ENCODE results near the gene TCEANC.
"Not testable (repeated sequence)": the region's sequence is repeated elsewhere in the genome, so short reads cannot be mapped to it uniquely, and the experiment has no call there.

The TCEANC gene

GRCh38 chrX:13673016-13673415, 20.1 kb downstream of the TCEANC start:
- H3K36me3 ChIP-seq (replicated peaks in 1 of 2; ENCODE audit: control insufficient read depth in 2 of 2, insufficient read depth in 2 of 2, low read length in 2 of 2) = no peaks in the 10 kb centered on the region
- H3K23ac ChIP-seq (ENCODE audit: low read depth, low read length, poor library complexity) = no peak overlapping the region
- H2BK15ac ChIP-seq (ENCODE audit: low read length) = no peak overlapping the region
- H3K27me3 ChIP-seq (ENCODE audit: control insufficient read depth in 3 of 3, insufficient read depth in 3 of 3, low read depth in 1 of 3, low read length in 3 of 3) = no peaks in the 10 kb centered on the region
- no peak overlapping the region for H3K4me2 ChIP-seq (ENCODE audit: insufficient read depth, low read length, poor library complexity, severe bottlenecking)
- no peak for DNase-seq (ENCODE audit: low spot score)
- H2AFZ ChIP-seq (ENCODE audit: low read length) = no peak overlapping the region
- no peaks in the 10 kb centered on the region for H3K9me3 ChIP-seq (replicated peaks in 1 of 2; ENCODE audit: control insufficient read depth in 2 of 2, insufficient read depth in 1 of 2, low read depth in 1 of 2, low read length in 2 of 2)
- H3K4me1 ChIP-seq (ENCODE audit: control insufficient read depth in 2 of 2, insufficient read depth in 1 of 2, low read depth in 1 of 2, low read length in 2 of 2) = no peaks in the 10 kb centered on the region
- no peak overlapping the region for H3K18ac ChIP-seq (ENCODE audit: low read length)
- H3K4me3 ChIP-seq (ENCODE audit: low read length in 2 of 2) = no peak overlapping the region
- H3K27ac ChIP-seq (replicated peaks; ENCODE audit: low read length) = no peak overlapping the region
- H4K8ac ChIP-seq (ENCODE audit: low read depth, low read length) = no peak overlapping the region
- H2BK5ac ChIP-seq (ENCODE audit: low read length) = no peak overlapping the region
- H4K91ac ChIP-seq (ENCODE audit: low read depth, low read length, poor library complexity) = no peak overlapping the region
- H2BK120ac ChIP-seq (ENCODE audit: low read depth, low read length) = no peak overlapping the region
- H3K9ac ChIP-seq (ENCODE audit: low read depth, low read length, poor library complexity) = no peak overlapping the region
- H3K14ac ChIP-seq (ENCODE audit: low read length) = no peak overlapping the region
- no peaks in the 10 kb centered on the region for H3K79me1 ChIP-seq (ENCODE audit: low read depth, low read length)
- no peak overlapping the region for H2AK5ac ChIP-seq (ENCODE audit: low read depth, low read length)
- no peak overlapping the region for H2BK12ac ChIP-seq (ENCODE audit: low read length)
- no peak overlapping the region for H3K4ac ChIP-seq (ENCODE audit: low read length)

GRCh38 chrX:13676885-13677284, 23.9 kb downstream of the TCEANC start:
- Histone ChIP-seq H3K36me3 (replicated peaks in 1 of 2; ENCODE audit: control insufficient read depth in 2 of 2, insufficient read depth in 2 of 2, low read length in 2 of 2) (no peaks in the 10 kb centered on the region), H3K4me2 (ENCODE audit: insufficient read depth, low read length, poor library complexity, severe bottlenecking) (no peak overlapping the region), H2BK12ac (ENCODE audit: low read length) (no peak overlapping the region), H2BK15ac (ENCODE audit: low read length) (no peak overlapping the region), H4K91ac (ENCODE audit: low read depth, low read length, poor library complexity) (no peak overlapping the region), H3K23ac (ENCODE audit: low read depth, low read length, poor library complexity) (no peak overlapping the region), H3K9me3 (replicated peaks in 1 of 2; ENCODE audit: control insufficient read depth in 2 of 2, insufficient read depth in 1 of 2, low read depth in 1 of 2, low read length in 2 of 2) (no peaks in the 10 kb centered on the region), H2BK120ac (ENCODE audit: low read depth, low read length) (no peak overlapping the region), H3K4me3 (ENCODE audit: low read length in 2 of 2) (no peak overlapping the region), H3K18ac (ENCODE audit: low read length) (no peak overlapping the region), H3K14ac (ENCODE audit: low read length) (no peak overlapping the region), H2BK5ac (ENCODE audit: low read length) (no peak overlapping the region), H3K9ac (ENCODE audit: low read depth, low read length, poor library complexity) (no peak overlapping the region), H3K4ac (ENCODE audit: low read length) (no peak overlapping the region), H3K4me1 (ENCODE audit: control insufficient read depth in 2 of 2, insufficient read depth in 1 of 2, low read depth in 1 of 2, low read length in 2 of 2) (no peaks in the 10 kb centered on the region), H3K27ac (replicated peaks; ENCODE audit: low read length) (no peak overlapping the region), H2AK5ac (ENCODE audit: low read depth, low read length) (no peak overlapping the region), H3K79me1 (ENCODE audit: low read depth, low read length) (no peaks in the 10 kb centered on the region), H2AFZ (ENCODE audit: low read length) (no peak overlapping the region), H4K8ac (ENCODE audit: low read depth, low read length) (no peak overlapping the region), H3K27me3 (ENCODE audit: control insufficient read depth in 3 of 3, insufficient read depth in 3 of 3, low read depth in 1 of 3, low read length in 3 of 3) (no peaks in the 10 kb centered on the region)
- no peak for DNase-seq (ENCODE audit: low spot score)

GRCh38 chrX:13679700-13680099, 26.8 kb downstream of the TCEANC start:
- H3K9ac ChIP-seq (ENCODE audit: low read depth, low read length, poor library complexity); H2AK5ac ChIP-seq (ENCODE audit: low read depth, low read length); H2BK12ac ChIP-seq (ENCODE audit: low read length); H3K4me1 ChIP-seq (ENCODE audit: control insufficient read depth in 2 of 2, insufficient read depth in 1 of 2, low read depth in 1 of 2, low read length in 2 of 2); H3K4ac ChIP-seq (ENCODE audit: low read length); H2AFZ ChIP-seq (ENCODE audit: low read length); H3K79me1 ChIP-seq (ENCODE audit: low read depth, low read length); H3K4me3 ChIP-seq (ENCODE audit: low read length in 2 of 2); DNase-seq (ENCODE audit: low spot score); H2BK15ac ChIP-seq (ENCODE audit: low read length); H3K36me3 ChIP-seq (replicated peaks in 1 of 2; ENCODE audit: control insufficient read depth in 2 of 2, insufficient read depth in 2 of 2, low read length in 2 of 2); H3K18ac ChIP-seq (ENCODE audit: low read length); H3K14ac ChIP-seq (ENCODE audit: low read length); H2BK5ac ChIP-seq (ENCODE audit: low read length); H3K4me2 ChIP-seq (ENCODE audit: insufficient read depth, low read length, poor library complexity, severe bottlenecking); H3K27me3 ChIP-seq (ENCODE audit: control insufficient read depth in 3 of 3, insufficient read depth in 3 of 3, low read depth in 1 of 3, low read length in 3 of 3); H3K27ac ChIP-seq (replicated peaks; ENCODE audit: low read length); H2BK120ac ChIP-seq (ENCODE audit: low read depth, low read length); H3K9me3 ChIP-seq (replicated peaks in 1 of 2; ENCODE audit: control insufficient read depth in 2 of 2, insufficient read depth in 1 of 2, low read depth in 1 of 2, low read length in 2 of 2); H3K23ac ChIP-seq (ENCODE audit: low read depth, low read length, poor library complexity); H4K91ac ChIP-seq (ENCODE audit: low read depth, low read length, poor library complexity); H4K8ac ChIP-seq (ENCODE audit: low read depth, low read length): not testable (repeated sequence)
- no CpG with 5 or more reads among the region's 4 CpGs for WGBS, 2 donors (ENCODE audit: extremely low coverage in 2 of 2, insufficient read length in 2 of 2, insufficient replicate concordance in 1 of 2)

- Histone ChIP-seq H2BK15ac (ENCODE audit: low read length) (no peak overlapping the region), H2AFZ (ENCODE audit: low read length) (no peak overlapping the region), H3K36me3 (replicated peaks in 1 of 2; ENCODE audit: control insufficient read depth in 2 of 2, insufficient read depth in 2 of 2, low read length in 2 of 2) (no peaks in the 10 kb centered on the region), H3K27me3 (ENCODE audit: control insufficient read depth in 3 of 3, insufficient read depth in 3 of 3, low read depth in 1 of 3, low read length in 3 of 3) (no peaks in the 10 kb centered on the region), H2BK5ac (ENCODE audit: low read length) (no peak overlapping the region), H3K4me1 (ENCODE audit: control insufficient read depth in 2 of 2, insufficient read depth in 1 of 2, low read depth in 1 of 2, low read length in 2 of 2) (no peaks in the 10 kb centered on the region), H3K4me2 (ENCODE audit: insufficient read depth, low read length, poor library complexity, severe bottlenecking) (no peak overlapping the region), H3K4me3 (ENCODE audit: low read length in 2 of 2) (no peak overlapping the region), H3K23ac (ENCODE audit: low read depth, low read length, poor library complexity) (no peak overlapping the region), H2BK120ac (ENCODE audit: low read depth, low read length) (no peak overlapping the region), H3K27ac (replicated peaks; ENCODE audit: low read length) (no peak overlapping the region), H4K91ac (ENCODE audit: low read depth, low read length, poor library complexity) (no peak overlapping the region), H3K9me3 (replicated peaks in 1 of 2; ENCODE audit: control insufficient read depth in 2 of 2, insufficient read depth in 1 of 2, low read depth in 1 of 2, low read length in 2 of 2) (peaks cover 0 to 2% of the 10 kb centered on the region in 2 donors), H2AK5ac (ENCODE audit: low read depth, low read length) (no peak overlapping the region), H3K18ac (ENCODE audit: low read length) (no peak overlapping the region), H2BK12ac (ENCODE audit: low read length) (no peak overlapping the region), H4K8ac (ENCODE audit: low read depth, low read length) (no peak overlapping the region), H3K4ac (ENCODE audit: low read length) (no peak overlapping the region), H3K14ac (ENCODE audit: low read length) (no peak overlapping the region), H3K79me1 (ENCODE audit: low read depth, low read length) (no peaks in the 10 kb centered on the region), H3K9ac (ENCODE audit: low read depth, low read length, poor library complexity) (no peak overlapping the region)
- DNase-seq (ENCODE audit: low spot score) = no peak
- WGBS, 2 donors (ENCODE audit: extremely low coverage in 2 of 2, insufficient read length in 2 of 2, insufficient replicate concordance in 1 of 2) = no CpG with 5 or more reads among the region's 7 CpGs
These were observed 28.7 kb downstream of the TCEANC start for GRCh38 chrX:13681595-13681994.

Data from neuronal stem cell (in vitro differentiated cells).